HG03139 (cell line): ENCODE measurements around the gene NFIB.

Experiments
- ATAC-seq: cut with Tn5 transposase; IDR thresholded peaks from one replicate; pipeline ENCODE4 v1.9.1; 2021; ENCODE audit not compliant: unreplicated experiment

Gene NFIB

GRCh38 chr9:14281136-14281795 lies 32.7 kb downstream of the NFIB start:
- no peak for ATAC-seq

DNA sequence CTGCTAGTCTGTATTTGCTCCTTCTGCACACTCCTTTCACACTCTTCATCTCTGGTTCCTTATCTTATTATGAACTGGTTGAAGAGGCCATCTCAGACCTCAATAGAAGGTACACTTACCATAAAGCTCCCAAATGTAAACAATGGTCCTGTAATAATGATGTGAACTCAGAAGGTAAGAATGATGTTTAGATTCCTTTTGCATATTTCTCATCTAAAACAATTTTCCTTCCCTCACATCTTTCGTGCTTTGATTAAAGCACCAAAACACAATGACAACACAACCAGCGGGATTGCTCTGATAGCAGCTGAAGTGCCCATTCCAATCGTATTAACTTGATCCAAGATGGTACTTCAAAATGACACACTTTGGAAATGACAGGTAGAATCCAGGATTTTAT lies 34.3 kb downstream of the NFIB start:
- ATAC-seq = no peak

DNA sequence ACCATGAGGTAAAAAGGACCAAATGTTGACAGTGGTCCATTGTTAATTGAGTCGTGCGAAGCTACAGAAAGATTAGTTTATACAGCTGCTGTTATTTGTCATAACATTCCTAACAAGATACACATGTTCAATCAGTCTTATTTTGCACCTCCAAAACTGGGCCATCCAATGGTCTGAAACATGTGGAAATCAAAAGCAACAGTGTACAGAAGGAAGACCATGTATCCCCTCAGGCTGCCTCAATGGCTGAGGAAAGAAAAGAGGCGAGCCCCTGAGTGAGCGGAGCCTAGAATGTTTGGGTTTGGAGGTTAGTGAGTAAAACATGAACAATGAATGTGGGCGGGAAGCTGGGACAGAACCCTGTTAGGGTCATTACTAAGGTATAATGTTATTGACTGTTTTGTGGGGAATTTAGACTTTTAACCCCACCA lies 35.6 kb downstream of the NFIB start:
- ATAC-seq = no peak

GRCh38 chr9:14277761-14278160 lies 36.2 kb downstream of the NFIB start:
- no peak for ATAC-seq

DNA sequence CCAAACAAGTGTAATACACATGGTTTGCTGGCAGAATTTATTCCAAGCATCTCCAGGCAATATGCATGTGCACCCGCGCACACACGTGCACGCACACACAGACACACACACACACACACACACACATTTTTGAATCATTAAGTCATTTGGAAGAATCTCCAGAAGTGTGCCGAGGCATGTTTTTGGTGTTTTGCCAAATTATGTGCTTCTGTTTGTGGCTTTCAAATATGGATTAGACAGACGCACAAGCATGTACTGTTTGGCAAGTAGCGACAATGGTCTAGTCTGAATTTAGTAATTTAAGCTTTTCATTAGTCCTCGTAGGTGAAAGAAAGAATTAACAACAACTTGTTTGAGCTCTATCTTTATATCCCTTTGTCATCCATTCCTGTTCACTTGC lies 36.7 kb downstream of the NFIB start:
- ATAC-seq = no peak

DNA sequence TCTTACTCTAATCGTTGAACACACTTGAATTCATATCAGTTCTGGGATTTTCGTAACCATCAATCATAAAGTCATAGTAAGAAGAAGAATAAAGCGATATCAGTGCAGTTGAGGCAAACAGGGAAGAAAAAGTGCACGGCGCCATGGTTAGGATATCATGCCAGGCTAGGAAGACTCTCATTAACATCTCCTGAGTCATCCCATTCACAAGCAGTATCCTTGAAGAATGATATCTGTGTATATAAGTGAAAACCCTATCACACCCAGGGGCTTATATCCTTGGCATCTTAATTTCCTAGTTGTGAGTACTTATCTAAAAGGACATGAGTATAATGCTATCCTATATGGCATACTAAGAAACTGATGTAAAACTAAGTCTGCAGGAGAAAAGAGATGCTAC lies 38.6 kb downstream of the NFIB start:
- ATAC-seq = no peak

DNA sequence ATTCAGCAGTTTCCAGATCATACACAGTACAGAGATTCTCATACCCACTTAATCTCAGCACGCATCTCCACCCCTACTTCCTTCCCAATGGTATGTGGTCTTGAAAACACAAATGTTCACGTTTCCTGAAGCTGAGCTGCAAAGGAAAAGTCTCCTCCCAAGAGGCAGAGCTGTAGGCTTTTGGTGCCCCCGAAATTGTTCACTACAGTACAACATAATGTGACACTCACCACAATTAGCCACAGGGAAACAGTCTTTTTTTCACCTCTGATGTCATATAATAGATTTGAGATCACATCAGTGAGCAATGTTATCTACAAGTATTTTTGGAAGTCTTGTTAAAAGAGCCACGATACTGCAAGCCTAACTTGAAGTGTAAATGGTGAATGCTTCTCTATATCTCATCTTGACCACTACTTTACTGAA lies 40.2 kb downstream of the NFIB start:
- ATAC-seq = no peak

DNA sequence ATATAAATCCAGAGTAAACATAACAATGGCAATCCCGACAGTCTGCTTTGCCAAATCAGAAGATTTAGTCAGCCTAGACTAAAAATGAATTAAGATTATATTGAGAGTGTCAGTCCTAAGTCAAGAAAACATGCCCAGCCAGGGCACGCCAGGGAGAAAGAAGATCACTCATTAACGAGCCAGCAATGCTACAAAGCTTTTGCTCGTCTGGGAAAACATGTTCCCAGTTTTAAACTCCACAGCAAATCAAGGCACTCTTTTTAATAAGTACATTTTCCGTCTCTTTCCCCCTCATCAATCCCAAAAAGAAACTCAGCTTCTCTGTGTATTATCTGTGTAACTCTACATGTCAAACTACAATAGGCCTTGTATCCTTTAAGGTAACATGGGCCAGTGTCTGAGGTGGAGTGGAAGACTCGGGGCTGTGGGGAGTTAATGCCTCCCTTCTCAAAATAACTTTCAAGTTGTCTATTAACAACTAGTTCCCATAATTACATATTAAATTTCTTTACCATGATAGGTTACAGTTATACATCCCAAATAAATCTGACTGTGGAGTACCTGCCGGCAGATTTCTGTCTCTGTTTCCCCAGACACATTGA lies 40.9 kb downstream of the NFIB start:
- ATAC-seq = no peak

DNA sequence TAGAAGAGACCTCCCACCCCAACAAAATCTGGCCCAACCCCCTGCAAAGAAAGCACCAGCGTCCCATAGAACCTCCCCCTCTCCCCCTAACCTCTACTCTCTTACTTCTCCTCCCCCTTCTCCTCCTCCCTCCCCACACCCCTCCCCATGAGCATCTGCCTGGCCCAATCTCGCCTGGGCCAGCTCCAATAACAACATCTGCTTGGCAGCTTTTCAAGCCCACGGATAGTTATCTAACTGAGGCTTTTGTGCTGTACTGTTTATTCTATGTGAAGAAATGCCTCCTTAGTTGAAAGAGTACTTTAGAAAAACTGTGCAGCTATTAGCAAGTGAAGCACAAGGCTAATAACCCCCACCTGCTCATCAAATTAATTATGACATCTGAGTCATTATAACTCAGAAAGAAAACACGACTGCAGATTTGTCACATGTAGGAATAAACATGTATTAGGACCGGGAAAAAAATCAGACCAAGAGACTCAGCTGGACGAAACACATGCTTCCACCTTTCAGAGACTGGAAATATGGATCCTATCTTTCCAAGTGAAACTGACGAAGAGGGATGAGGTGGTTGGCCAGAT lies 42.8 kb downstream of the NFIB start:
- no peak for ATAC-seq

- no peak for ATAC-seq
Measured at GRCh38 chr9:14270358-14271092, 43.4 kb downstream of the NFIB start.

- no peak for ATAC-seq
Measured at GRCh38 chr9:14269916-14270315, 44.0 kb downstream of the NFIB start.

DNA sequence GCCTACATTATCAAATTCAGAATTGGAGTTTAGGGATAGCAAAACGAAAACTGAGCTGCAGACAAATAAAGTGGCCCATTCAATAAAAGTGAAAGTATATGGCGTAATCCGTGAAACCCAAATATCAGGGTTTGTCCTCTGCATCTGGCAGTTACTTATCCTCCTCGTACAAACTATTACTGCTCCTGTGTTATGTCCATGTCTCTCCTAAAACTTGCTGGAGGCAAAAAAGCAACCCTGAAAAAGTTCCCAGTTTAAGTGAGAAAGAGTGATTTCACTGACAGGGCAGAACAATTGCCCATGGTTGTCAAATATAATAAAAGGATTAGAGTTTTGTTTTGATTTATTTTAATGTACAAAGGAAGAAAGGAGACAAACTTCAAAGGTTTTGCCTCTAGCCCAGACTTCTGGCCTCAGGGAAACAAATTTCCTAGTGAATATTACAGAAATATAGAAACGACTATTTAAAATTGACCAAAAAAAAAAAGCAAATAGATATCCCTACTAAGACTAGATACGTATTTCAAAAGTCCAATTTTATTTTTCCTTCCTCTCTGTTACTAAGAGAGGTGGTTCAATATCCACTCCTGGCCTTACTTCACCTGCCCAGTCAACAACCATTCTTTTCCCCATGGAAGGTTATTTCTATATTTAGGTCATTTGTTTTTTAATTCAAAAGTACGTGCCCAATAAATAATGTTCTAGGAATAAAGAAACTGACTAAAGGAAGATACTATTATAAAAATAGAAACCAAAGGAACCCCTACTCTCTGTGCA lies 50.0 kb downstream of the NFIB start:
- no peak for ATAC-seq

- no peak for ATAC-seq
Measured at GRCh38 chr9:14262827-14263226, 51.1 kb downstream of the NFIB start.

DNA sequence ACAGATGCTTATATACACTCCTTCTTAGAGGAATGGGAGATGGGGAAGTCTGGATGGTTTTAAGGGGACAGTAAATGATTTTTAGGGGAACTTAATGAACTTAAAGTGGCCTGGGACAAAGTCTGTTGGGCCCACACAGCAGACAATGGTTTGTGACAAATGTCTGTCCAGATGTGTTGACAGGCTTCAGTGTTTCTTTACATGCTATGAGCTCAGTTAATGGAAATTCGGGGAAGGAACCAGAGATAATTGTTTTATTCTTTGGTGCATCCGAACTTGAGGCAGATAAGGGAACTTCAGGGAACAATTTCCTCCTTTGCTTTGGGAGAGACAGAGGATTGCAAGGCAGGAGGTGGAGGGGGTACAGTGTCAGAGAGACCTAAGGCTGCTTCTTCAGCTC lies 52.3 kb downstream of the NFIB start:
- ATAC-seq = no peak

- ATAC-seq = no peak
Measured at GRCh38 chr9:14260101-14260500, 53.8 kb downstream of the NFIB start.

GRCh38 chr9:14258660-14259239 lies 55.2 kb downstream of the NFIB start:
- no peak for ATAC-seq

- ATAC-seq = no peak
Measured at GRCh38 chr9:14258156-14258555, 55.8 kb downstream of the NFIB start.

- ATAC-seq = no peak
Measured at GRCh38 chr9:14256588-14256987, 57.4 kb downstream of the NFIB start.

GRCh38 chr9:14251154-14252071 lies 62.5 kb downstream of the NFIB start:
- ATAC-seq = no peak

DNA sequence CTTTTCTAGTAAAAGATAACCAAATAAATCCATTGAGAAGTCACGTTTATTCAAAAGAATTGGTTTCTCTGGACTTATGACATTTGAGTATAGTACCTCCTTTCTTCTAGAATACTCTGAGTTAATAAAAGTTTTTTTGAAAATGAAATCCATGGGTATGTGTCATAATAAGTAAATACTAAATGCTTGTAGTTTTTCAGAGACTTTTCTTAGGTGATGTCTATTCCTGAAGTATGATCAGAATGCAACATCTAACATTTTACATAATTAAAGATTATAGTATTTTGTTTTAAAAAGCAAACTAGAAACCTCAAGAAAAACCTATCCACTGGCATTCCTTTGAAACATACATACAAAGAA lies 63.2 kb downstream of the NFIB start:
- ATAC-seq = no peak
